Ovary (tissue), 9 donors: Measurements from ENCODE around the gene PLCB1. TPM values are rescaled to one million over a fixed set of nuclear protein-coding genes. Genes with fewer than 3 reads are reported as not detected.

ENCODE experiments used
- DNase-seq, 5 donors: peaks; one replicate each; pipeline ENCODE4 v3.0.0-alpha.2; 2019 to 2020
- H3K27ac ChIP-seq, 2 donors: fragments of 200-600 bp; one replicate each; pipeline versions ENCODE4 v1.5.1 to v1.8.0; 2019 to 2022
- H3K27me3 ChIP-seq: fragments of 200-600 bp; one replicate; pipeline ENCODE4 v1.8.0; 2022
- H3K36me3 ChIP-seq: fragments of 200-600 bp; sonication (generic); one replicate; pipeline ENCODE4 v1.5.1; 2019
- H3K4me1 ChIP-seq: one replicate; pipeline ENCODE4 v1.8.1; 2013; ENCODE audit warnings: mild to moderate bottlenecking, moderate library complexity; ENCODE audit not compliant: insufficient read depth
- H3K4me3 ChIP-seq: fragments of 200-600 bp; sonication (generic); one replicate; pipeline ENCODE4 v1.5.1; 2017
- H3K9me3 ChIP-seq, 2 donors: fragments of 200-600 bp in 1 of 2; sonication (generic) in 1 of 2; one replicate each; pipeline versions ENCODE4 v1.5.1 to v1.8.1; 2013 to 2019; ENCODE audit warnings: mild to moderate bottlenecking in 1 of 2, moderate library complexity in 1 of 2
- EP300 ChIP-seq: sonication (generic); formaldehyde crosslinking; IDR thresholded peaks from one replicate; pipeline ENCODE4 v1.6.1; 2017; ENCODE audit warnings: antibody characterized with exemption
- POLR2A ChIP-seq: fragments of 450-650 bp; IDR thresholded peaks from one replicate; pipeline ENCODE4 v1.6.1; 2017; ENCODE audit warnings: antibody characterized with exemption, mild to moderate bottlenecking, moderate library complexity
- WGBS, 3 donors: extraction: QIAGEN DNeasy Blood & Tissue Kit in 1 of 3; methylation state at CpG; one replicate each; pipeline versions ENCODE4 v1.1.5 to v1.1.7; 2013 to 2017; 5-methylcytosine and 5-hydroxymethylcytosine counted together
- intact Hi-C, 4 donors: fragments of 100-400 bp; cut with DNase I; formaldehyde crosslinking; loops; one replicate each; pipeline versions ENCODE4 v1.11.0 to v1.15.1; 2022 to 2023
- polyA plus RNA-seq, 2 donors: library from polyadenylated mRNA; stranded (reverse); fragments of 200-250 nt in 1 of 2; fragments of 350-450 nt in 1 of 2; fragmentation: Illumina TruSeq in 1 of 2; extraction: RNeasy Lipid Tissue Mini Kit (QIAGEN cat#74804) in 1 of 2; gene quantifications; one replicate each; pipeline ENCODE4 v1.2.3, GENCODE V29; 2013 to 2014
- total RNA-seq, 7 donors: library from RNA; depleted of rRNA in 2 of 7; stranded (reverse); fragments of >200 nt in 2 of 7; fragmentation: NEBNext Ultra II Directional in 3 of 7; extraction: Animal tissue kit (Norgen Biotek cat#: 25700) in 3 of 7; gene quantifications; one replicate each; pipeline versions ENCODE4 v1.1.0 to v1.2.4, GENCODE V29; 2016 to 2023
- TF ChIP-seq, protein P1 (sequence below), 3 donors: fragments of 450-650 bp in 2 of 3; fragments of 200-600 bp in 1 of 3; IDR thresholded peaks; one replicate each; pipeline versions ENCODE4 v1.5.1 to v1.8.0; 2016 to 2022; ENCODE audit warnings: antibody characterized with exemption in 3 of 3, mild to moderate bottlenecking in 1 of 3
- donor health status: DM: no; HTN: no; CAD: no; lungs with moderate emphysema.
- donor health status: DM: no; HTN: no; CAD: no.
- donor health status: Bipolar disorder and iron deficiency.
- donor health status: DM: yes; HTN: yes; CAD: no.
- donor health status: DM: no; HTN: no; CAD: no.
- donor health status: DM: yes; HTN: yes; CAD: no.

Gene PLCB1
- total and polyA plus RNA-seq, 9 donors, result 2.9 to 29.5 (median 9.0) TPM

DNA sequence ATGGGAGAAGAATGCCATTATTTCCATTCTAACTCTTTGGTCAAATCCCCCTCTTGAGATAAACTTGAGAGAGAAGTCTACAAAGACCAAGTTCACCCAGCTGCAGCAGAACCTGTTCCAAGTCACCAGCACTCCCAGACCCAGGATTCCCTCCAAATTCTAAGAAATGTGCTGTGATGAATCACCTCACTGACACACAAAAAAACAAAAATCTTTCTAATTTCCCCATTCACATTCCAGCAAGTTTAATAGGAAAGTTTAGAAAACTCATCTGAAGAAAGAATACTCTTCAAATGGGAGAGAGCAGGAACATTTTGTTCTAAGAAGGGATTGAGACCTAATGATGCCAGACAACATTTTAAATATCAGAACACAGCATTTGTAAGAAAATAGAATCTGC lies 723.2 kb downstream of the PLCB1 start:
- TF ChIP-seq, protein P1, sequence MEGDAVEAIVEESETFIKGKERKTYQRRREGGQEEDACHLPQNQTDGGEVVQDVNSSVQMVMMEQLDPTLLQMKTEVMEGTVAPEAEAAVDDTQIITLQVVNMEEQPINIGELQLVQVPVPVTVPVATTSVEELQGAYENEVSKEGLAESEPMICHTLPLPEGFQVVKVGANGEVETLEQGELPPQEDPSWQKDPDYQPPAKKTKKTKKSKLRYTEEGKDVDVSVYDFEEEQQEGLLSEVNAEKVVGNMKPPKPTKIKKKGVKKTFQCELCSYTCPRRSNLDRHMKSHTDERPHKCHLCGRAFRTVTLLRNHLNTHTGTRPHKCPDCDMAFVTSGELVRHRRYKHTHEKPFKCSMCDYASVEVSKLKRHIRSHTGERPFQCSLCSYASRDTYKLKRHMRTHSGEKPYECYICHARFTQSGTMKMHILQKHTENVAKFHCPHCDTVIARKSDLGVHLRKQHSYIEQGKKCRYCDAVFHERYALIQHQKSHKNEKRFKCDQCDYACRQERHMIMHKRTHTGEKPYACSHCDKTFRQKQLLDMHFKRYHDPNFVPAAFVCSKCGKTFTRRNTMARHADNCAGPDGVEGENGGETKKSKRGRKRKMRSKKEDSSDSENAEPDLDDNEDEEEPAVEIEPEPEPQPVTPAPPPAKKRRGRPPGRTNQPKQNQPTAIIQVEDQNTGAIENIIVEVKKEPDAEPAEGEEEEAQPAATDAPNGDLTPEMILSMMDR (IDR thresholded peaks at IDR 0.05), result no peak
- TF ChIP-seq EP300 (no peak), POLR2A (no peak)
- no peak overlapping the region for H3K4me3 ChIP-seq
- H3K27ac ChIP-seq, result peak overlapping the region in 1 of 2 donors; percentile 15
- H3K36me3 ChIP-seq, result no peaks in the 10 kb centered on the region
- H3K4me1 ChIP-seq, result peaks cover 6% of the 10 kb centered on the region
- intact Hi-C loops, result loop anchor here in 1 of 4 donors (10.0 kb wide), 1 partner anchor 209 kb away; the partner anchor contains the start of gene PLCB4
- peak; percentile 23 to 54 (median 41) for DNase-seq
- no peaks in the 10 kb centered on the region for H3K27me3 ChIP-seq
- no peaks in the 10 kb centered on the region for H3K9me3 ChIP-seq

DNA sequence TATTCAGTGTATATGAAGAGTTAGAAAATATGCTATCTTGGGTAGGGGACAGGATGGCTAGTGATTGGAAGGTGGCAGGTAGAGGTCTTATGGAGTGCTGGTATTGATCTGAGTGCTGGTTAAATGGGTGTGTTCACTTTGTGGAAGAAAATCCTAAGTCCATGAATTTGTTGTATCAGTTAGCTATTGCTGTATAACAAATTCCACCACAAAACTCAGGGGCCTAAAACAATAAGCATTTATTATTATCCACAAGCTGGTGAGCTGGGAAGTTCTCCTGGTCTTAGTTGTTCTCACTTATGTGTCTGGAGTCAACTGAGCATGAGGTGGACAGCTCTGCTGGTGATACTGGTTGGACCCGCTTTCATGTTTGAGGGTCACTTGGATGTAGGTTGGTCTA lies 724.6 kb downstream of the PLCB1 start:
- no peak overlapping the region for H3K27ac ChIP-seq
- TF ChIP-seq POLR2A, result no peak
- TF ChIP-seq, protein P1 (IDR thresholded peaks at IDR 0.05), result no peak
- TF ChIP-seq EP300, result no peak
- H3K4me3 ChIP-seq, result no peak overlapping the region
- intact Hi-C loops, result loop anchor here in 1 of 4 donors (10.0 kb wide), 1 partner anchor 208 kb away; the partner anchor contains the start of gene PLCB4
- no peaks in the 10 kb centered on the region for H3K27me3 ChIP-seq
- no peak for DNase-seq
- peaks cover 6% of the 10 kb centered on the region for H3K4me1 ChIP-seq
- no peaks in the 10 kb centered on the region for H3K9me3 ChIP-seq
- WGBS, 3 donors, result 90 to 100% (median 98%) methylated on average over 1 of the region's 1 CpG
- no peaks in the 10 kb centered on the region for H3K36me3 ChIP-seq

DNA sequence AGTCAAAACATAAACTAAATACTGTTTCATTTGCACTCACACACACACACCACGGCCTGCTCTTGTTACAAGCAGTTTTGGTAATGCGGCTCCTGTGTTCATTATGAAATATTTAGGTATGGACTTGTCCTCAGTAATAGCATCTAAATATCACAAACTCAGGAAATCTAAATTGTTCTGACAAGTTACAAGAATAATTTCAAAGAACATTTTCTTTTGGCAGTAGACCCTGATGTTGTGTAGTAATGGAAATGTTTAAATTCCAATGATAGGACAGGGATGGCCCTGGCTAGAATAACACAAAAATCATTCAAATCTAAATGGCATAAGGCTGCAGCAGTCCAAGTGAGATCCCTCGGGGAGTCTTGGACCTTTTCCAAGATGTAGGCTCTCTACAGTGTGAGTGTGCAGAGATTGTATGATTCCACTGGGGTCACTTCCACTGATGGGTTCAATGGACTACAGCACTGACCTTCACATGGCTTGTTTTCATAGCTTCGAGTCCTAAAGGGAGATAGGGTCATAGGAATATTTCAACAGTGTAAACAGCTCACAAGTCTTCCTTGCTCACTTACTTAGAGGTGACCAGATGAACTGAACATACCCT lies 726.2 kb downstream of the PLCB1 start:
- H3K4me3 ChIP-seq, result no peak overlapping the region
- DNase-seq, result no peak
- TF ChIP-seq EP300 (no peak), POLR2A (no peak)
- TF ChIP-seq, protein P1 (IDR thresholded peaks at IDR 0.05), result no peak
- H3K9me3 ChIP-seq, result no peaks in the 10 kb centered on the region
- H3K36me3 ChIP-seq, result no peaks in the 10 kb centered on the region
- H3K27me3 ChIP-seq, result no peaks in the 10 kb centered on the region
- intact Hi-C loops, result loop anchor here in 1 of 4 donors (10.0 kb wide), 1 partner anchor 207 kb away; the partner anchor contains the start of gene PLCB4
- peaks cover 6% of the 10 kb centered on the region for H3K4me1 ChIP-seq
- H3K27ac ChIP-seq, result no peak overlapping the region
- WGBS, 3 donors, result 32 to 37% (median 35%) methylated on average over 4 of the region's 4 CpGs

DNA sequence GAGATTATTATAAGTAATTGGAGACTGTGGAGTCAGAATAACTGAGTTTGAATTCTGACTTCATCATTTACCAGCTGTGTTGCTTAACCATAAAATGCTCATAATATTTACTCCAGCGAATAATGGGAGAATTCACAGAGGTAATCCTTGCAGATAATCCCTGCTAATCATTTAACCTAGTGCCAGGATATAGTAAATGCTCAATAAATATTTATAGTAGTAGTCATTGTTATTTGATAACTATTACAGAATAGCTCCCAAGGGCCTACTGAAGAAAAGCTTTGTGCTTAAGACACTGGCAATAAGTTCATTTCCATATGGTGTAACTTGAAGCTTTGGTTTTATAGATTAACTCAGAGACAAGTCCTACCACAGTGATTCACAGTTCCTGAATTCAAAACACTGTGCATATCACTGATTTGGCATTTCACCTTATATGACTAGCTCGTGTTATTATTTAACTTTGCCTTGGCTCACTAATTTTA lies 728.0 kb downstream of the PLCB1 start:
- TF ChIP-seq, protein P1 (IDR thresholded peaks at IDR 0.05), result no peak
- no peak for TF ChIP-seq EP300
- no peak for TF ChIP-seq POLR2A
- H3K4me3 ChIP-seq, result no peak overlapping the region
- DNase-seq, result no peak
- intact Hi-C loops, result no loop called here
- H3K27ac ChIP-seq, result no peak overlapping the region
- no peaks in the 10 kb centered on the region for H3K36me3 ChIP-seq
- H3K27me3 ChIP-seq, result no peaks in the 10 kb centered on the region
- 20 to 41% (median 30%) methylated on average over 2 of the region's 2 CpGs for WGBS, 3 donors
- no peaks in the 10 kb centered on the region for H3K9me3 ChIP-seq
- peaks cover 2% of the 10 kb centered on the region for H3K4me1 ChIP-seq
